ENCODE data around the gene TMOD1. TPM values are rescaled to one million over a fixed set of nuclear protein-coding genes. Genes with fewer than 3 reads are reported as not detected.

TMOD1 gene
- polyA plus RNA-seq, 1 of the 3 experiments (the other 2 are of a cell fraction), result 0.54 TPM

GRCh38 chr9:97504381-97505216 lies 3.1 kb downstream of the TMOD1 start:
- Histone ChIP-seq H3K4me3 (ENCODE audit: low read depth in 2 of 2, low read length in 1 of 2) (peak overlapping the region in 1 of 2 experiments; percentile 64; a peak in 1 of 4 replicates), H3K9me2 (no peaks in the 10 kb centered on the region), H3K9me3 (no peaks in the 10 kb centered on the region), H3K27ac (ENCODE audit: low read depth in 2 of 2, low read length in 1 of 2) (peak overlapping the region; percentile 51 to 100; a peak in 3 of 4 replicates), H3F3A (replicated peaks; ENCODE audit: insufficient read depth) (peaks cover 5% of the 10 kb centered on the region), H3K27me3 (ENCODE audit: insufficient read depth) (peaks cover 48% of the 10 kb centered on the region), H3K4me1 (ENCODE audit: control insufficient read depth in 1 of 2, insufficient read depth in 2 of 2, low read depth in 1 of 2, low read length in 1 of 2) (peaks cover 0 to 37% of the 10 kb centered on the region in 2 experiments; a peak in 2 of 4 replicates), H3K9ac (no peak overlapping the region), H4K20me1 (ENCODE audit: insufficient read depth) (no peaks in the 10 kb centered on the region), H2AFZ (ENCODE audit: low read depth) (no peak overlapping the region), H3K4me2 (no peak overlapping the region), H3K79me2 (ENCODE audit: insufficient read depth) (no peaks in the 10 kb centered on the region), H3K36me3 (replicated peaks in 1 of 2; ENCODE audit: control insufficient read depth in 1 of 2, insufficient read depth in 2 of 2, low read length in 1 of 2) (no peaks in the 10 kb centered on the region)
- CTCF ChIA-PET, result interaction anchor here (0.7 to 8.5 kb wide), 12 partner anchors 14 to 94 kb away, joined by 3 to 153 read pairs (median 15); no protein-coding TSS in a partner anchor
- DNase-seq, result peak; percentile 71
- POLR2A ChIA-PET, result interaction anchor here (1.0 to 3.5 kb wide), 5 partner anchors 57 to 94 kb away, joined by 3 to 27 read pairs (median 5); no protein-coding TSS in a partner anchor
- WGBS (ENCODE audit: low lambda C conversion rate), result 22% methylated on average over 8 of the region's 8 CpGs
- TF ChIP-seq POLR2AphosphoS5 (IDR thresholded peaks at IDR 0.05; ENCODE audit: low read depth, low read length) (no peak; the same call in 1 of the 2 replicates), PBX3 (IDR thresholded peaks at IDR 0.05) (no peak), RCOR1 (IDR thresholded peaks at IDR 0.05; ENCODE audit: low read length) (peak; percentile 93), ZBTB33 (IDR thresholded peaks at IDR 0.05; ENCODE audit: borderline replicate concordance, low read depth) (no peak), FOSL2 (IDR thresholded peaks at IDR 0.05; ENCODE audit: borderline replicate concordance, low read depth) (no peak), NRF1 (IDR thresholded peaks at IDR 0.05; ENCODE audit: low read depth, low read length) (no peak), TEAD4 (IDR thresholded peaks at IDR 0.05; ENCODE audit: borderline replicate concordance, insufficient read depth) (peak; percentile 73), GATA2 (CRISPR knock-in tag; IDR thresholded peaks at IDR 0.05) (peak; percentile 93), RAD21 (IDR thresholded peaks at IDR 0.05; ENCODE audit: low read length) (peak; percentile 25), SIN3A (IDR thresholded peaks at IDR 0.05; ENCODE audit: borderline replicate concordance, low read depth, low read length) (no peak), USF2 (IDR thresholded peaks at IDR 0.05; ENCODE audit: borderline replicate concordance, low read depth, low read length) (no peak), CTCF (IDR thresholded peaks at IDR 0.05) (no peak), USF1 (IDR thresholded peaks at IDR 0.05; ENCODE audit: borderline replicate concordance, low read depth) (no peak), MXI1 (IDR thresholded peaks at IDR 0.05; ENCODE audit: low read depth, low read length) (peak; percentile 86), EZH2phosphoT487 (IDR thresholded peaks at IDR 0.05; ENCODE audit: borderline replicate concordance, low read depth) (no peak), ELF1 (IDR thresholded peaks at IDR 0.05) (no peak), RXRA (IDR thresholded peaks at IDR 0.05; ENCODE audit: borderline replicate concordance, low read depth) (no peak), JUND (IDR thresholded peaks at IDR 0.05) (0 out of 2 replicates have a peak, but pooled peaks have one; percentile 16), REST (IDR thresholded peaks at IDR 0.05; ENCODE audit: low read depth, low read length) (no peak), NFIC (IDR thresholded peaks at IDR 0.05; ENCODE audit: borderline replicate concordance) (no peak), MAX (IDR thresholded peaks at IDR 0.05; ENCODE audit: low read depth) (no peak)
